HG03457 (cell line): ENCODE data around the gene AAGAB.

Source experiments
- ATAC-seq: cut with Tn5 transposase; IDR thresholded peaks from one replicate; pipeline ENCODE4 v1.9.1; 2021; ENCODE audit warnings: moderate number of reproducible peaks; ENCODE audit not compliant: unreplicated experiment

Gene AAGAB

GRCh38 chr15:67190326-67190725, 64.1 kb downstream of the AAGAB start:
- no peak for ATAC-seq

- no peak for ATAC-seq
These were observed 65.0 kb downstream of the AAGAB start for GRCh38 chr15:67189326-67190051.

- no peak for ATAC-seq
These were observed 65.8 kb downstream of the AAGAB start for GRCh38 chr15:67188551-67189218.

- ATAC-seq, result no peak
These were observed 67.1 kb downstream of the AAGAB start for GRCh38 chr15:67187351-67187854.

GRCh38 chr15:67186688-67187087, 67.8 kb downstream of the AAGAB start:
- ATAC-seq, result no peak

GRCh38 chr15:67186226-67186649, 68.2 kb downstream of the AAGAB start:
- ATAC-seq, result no peak

GRCh38 chr15:67185621-67186225, 68.7 kb downstream of the AAGAB start:
- no peak for ATAC-seq

GRCh38 chr15:67185051-67185450, 69.4 kb downstream of the AAGAB start:
- ATAC-seq, result no peak

- no peak for ATAC-seq
These were observed 70.1 kb downstream of the AAGAB start for GRCh38 chr15:67184208-67184925.

- ATAC-seq, result no peak
These were observed 70.9 kb downstream of the AAGAB start for GRCh38 chr15:67183443-67184169.

- ATAC-seq, result no peak
These were observed 73.2 kb downstream of the AAGAB start for GRCh38 chr15:67181221-67181639.

- no peak for ATAC-seq
These were observed 73.8 kb downstream of the AAGAB start for GRCh38 chr15:67180514-67181191.

- ATAC-seq, result no peak
These were observed 74.4 kb downstream of the AAGAB start for GRCh38 chr15:67180035-67180434.

GRCh38 chr15:67179411-67179995, 75.0 kb downstream of the AAGAB start:
- no peak for ATAC-seq

- ATAC-seq, result no peak
These were observed 75.8 kb downstream of the AAGAB start for GRCh38 chr15:67178569-67179210.

GRCh38 chr15:67177752-67178151, 76.7 kb downstream of the AAGAB start:
- ATAC-seq, result no peak

GRCh38 chr15:67176195-67176971, 78.1 kb downstream of the AAGAB start:
- no peak for ATAC-seq

- no peak for ATAC-seq
These were observed 78.8 kb downstream of the AAGAB start for GRCh38 chr15:67175643-67176071.
